DND-41 (cell line): ENCODE results near the gene SHISA6.

Experiments used
- ATAC-seq: fragments of 200-7000 bp; cut with Tn5 transposase; 3 replicates; pipeline ENCODE4 v1.9.1; 2021; ENCODE audit warnings: low read depth; ENCODE audit not compliant: insufficient read depth
- DNase-seq: peaks from one replicate; pipeline ENCODE4 v3.0.0-alpha.2; 2020
- H2AFZ ChIP-seq: 2 replicates; pipeline ENCODE4 v1.6.0; 2012; ENCODE audit warnings: low read depth, low read length
- H3K27ac ChIP-seq: 2 replicates; pipeline ENCODE4 v1.5.1; 2012; ENCODE audit warnings: low read length, inconsistent platforms
- H3K27me3 ChIP-seq: fragments of 200-600 bp; sonication (generic); 2 replicates; pipeline ENCODE4 v1.6.0; 2012; ENCODE audit warnings: low read length, mild to moderate bottlenecking, inconsistent platforms; ENCODE audit not compliant: insufficient read depth, poor library complexity
- H3K36me3 ChIP-seq: 2 replicates; pipeline ENCODE4 v1.5.1; 2012; ENCODE audit warnings: low read length, inconsistent platforms; ENCODE audit not compliant: insufficient read depth
- H3K4me1 ChIP-seq: 2 replicates; pipeline ENCODE4 v1.5.1; 2012; ENCODE audit warnings: mild to moderate bottlenecking, low read length; ENCODE audit not compliant: insufficient read depth
- H3K4me2 ChIP-seq: 2 replicates; pipeline ENCODE4 v1.6.0; 2012; ENCODE audit warnings: mild to moderate bottlenecking, moderate library complexity, low read length, inconsistent platforms; ENCODE audit not compliant: insufficient read depth
- H3K4me3 ChIP-seq, 2 experiments: fragments of 200-600 bp in 1 of 2; shearing (Covaris generic) in 1 of 2; 2 replicates each; pipeline ENCODE4 v1.5.1; 2012 to 2016; ENCODE audit warnings: inconsistent platforms in 2 of 2, low read length in 2 of 2, mild to moderate bottlenecking in 2 of 2, low read depth in 1 of 2, moderate library complexity in 1 of 2
- H3K79me2 ChIP-seq: 2 replicates; pipeline ENCODE4 v1.6.0; 2012; ENCODE audit warnings: low read length, inconsistent platforms; ENCODE audit not compliant: insufficient read depth
- H3K9ac ChIP-seq: 2 replicates; pipeline ENCODE4 v1.6.0; 2012; ENCODE audit warnings: low read depth, mild to moderate bottlenecking, inconsistent platforms, low read length, moderate library complexity
- H3K9me3 ChIP-seq: 2 replicates; pipeline ENCODE4 v1.5.1; 2012; ENCODE audit warnings: low read length, moderate library complexity, mild to moderate bottlenecking, inconsistent platforms; ENCODE audit not compliant: insufficient read depth, severe bottlenecking
- H4K20me1 ChIP-seq: 2 replicates; pipeline ENCODE4 v1.6.0; 2012; ENCODE audit warnings: low read length; ENCODE audit not compliant: insufficient read depth
- CTCF ChIP-seq: IDR thresholded peaks from 2 replicates; pipeline ENCODE4 v1.5.1; 2012; ENCODE audit warnings: borderline replicate concordance, low read length, moderate library complexity, mild to moderate bottlenecking; ENCODE audit not compliant: poor library complexity, severe bottlenecking; ENCODE audit errors: extremely low read depth
- EZH2 ChIP-seq: IDR thresholded peaks from 3 replicates; pipeline ENCODE4 v1.6.1; 2012; ENCODE audit warnings: borderline replicate concordance, low read depth, mild to moderate bottlenecking, moderate library complexity, low read length, inconsistent platforms; ENCODE audit not compliant: severe bottlenecking

Gene SHISA6

DNA sequence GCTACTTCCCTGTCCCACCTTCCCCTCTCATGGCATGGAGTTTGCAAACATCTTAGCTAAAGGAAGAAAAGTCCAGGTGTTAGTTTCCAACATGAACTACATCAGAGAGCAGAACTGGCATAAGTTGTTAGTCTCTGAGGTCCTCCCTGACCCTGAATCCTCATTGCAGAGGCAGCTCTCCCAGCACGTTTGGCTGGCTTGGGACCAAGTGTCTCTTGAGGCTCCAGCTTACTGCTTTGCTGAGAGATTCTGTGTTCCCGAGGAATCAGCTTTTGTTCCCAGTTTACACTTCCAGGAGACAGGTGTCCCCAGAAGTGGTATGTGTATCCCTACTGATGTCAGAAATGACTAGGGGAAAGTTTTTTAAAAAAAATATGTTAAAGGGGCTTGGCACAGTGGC, 371.9 kb downstream of the SHISA6 start:
- H3K4me2 ChIP-seq = no peak overlapping the region
- no peaks in the 10 kb centered on the region for H3K79me2 ChIP-seq
- no peak for TF ChIP-seq CTCF
- no peak for TF ChIP-seq EZH2
- no peaks in the 10 kb centered on the region for H3K4me1 ChIP-seq
- no peaks in the 10 kb centered on the region for H3K9me3 ChIP-seq
- H4K20me1 ChIP-seq = no peaks in the 10 kb centered on the region
- H2AFZ ChIP-seq = no peak overlapping the region
- no peaks in the 10 kb centered on the region for H3K36me3 ChIP-seq
- ATAC-seq (no peak), DNase-seq (no peak)
- H3K27me3 ChIP-seq = no peaks in the 10 kb centered on the region
- no peak overlapping the region for H3K9ac ChIP-seq
- H3K4me3 ChIP-seq = no peak overlapping the region
- no peak overlapping the region for H3K27ac ChIP-seq
